CD4-positive, alpha-beta T cell treated with Interleukin-4 for 1 hour (primary cell): ENCODE measurements around the gene DPCD.
"Not testable (repeated sequence)": the region's sequence is repeated elsewhere in the genome, so short reads cannot be mapped to it uniquely, and the experiment has no call there.

Source experiments
- DNase-seq, 2 donors: peaks; one replicate each; pipeline ENCODE4 v3.0.0-alpha.2; 2020 to 2022

DPCD gene

GRCh38 chr10:101588879-101589278 lies 758 bp downstream of the DPCD start:
- no peak for DNase-seq

DNA sequence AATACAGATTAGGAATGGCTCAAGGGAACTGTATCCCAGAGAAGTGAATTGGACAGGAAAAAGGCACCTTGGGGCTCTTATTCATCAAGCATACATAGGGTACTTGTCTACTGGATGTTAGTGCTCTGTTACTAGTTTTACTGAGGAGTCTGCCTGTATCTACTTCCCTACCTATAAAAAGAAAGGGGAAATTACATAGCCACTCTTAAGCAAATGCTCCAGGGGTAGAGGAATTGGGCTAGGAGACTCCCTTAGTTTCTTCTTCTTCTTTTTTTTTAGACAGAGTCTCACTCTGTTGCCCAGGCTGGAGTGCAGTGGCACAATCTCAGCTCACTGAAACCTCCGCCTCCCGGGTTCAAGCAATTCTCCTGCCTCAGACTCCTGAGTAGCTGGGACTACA lies 5.2 kb downstream of the DPCD start:
- not testable (repeated sequence) for DNase-seq

DNA sequence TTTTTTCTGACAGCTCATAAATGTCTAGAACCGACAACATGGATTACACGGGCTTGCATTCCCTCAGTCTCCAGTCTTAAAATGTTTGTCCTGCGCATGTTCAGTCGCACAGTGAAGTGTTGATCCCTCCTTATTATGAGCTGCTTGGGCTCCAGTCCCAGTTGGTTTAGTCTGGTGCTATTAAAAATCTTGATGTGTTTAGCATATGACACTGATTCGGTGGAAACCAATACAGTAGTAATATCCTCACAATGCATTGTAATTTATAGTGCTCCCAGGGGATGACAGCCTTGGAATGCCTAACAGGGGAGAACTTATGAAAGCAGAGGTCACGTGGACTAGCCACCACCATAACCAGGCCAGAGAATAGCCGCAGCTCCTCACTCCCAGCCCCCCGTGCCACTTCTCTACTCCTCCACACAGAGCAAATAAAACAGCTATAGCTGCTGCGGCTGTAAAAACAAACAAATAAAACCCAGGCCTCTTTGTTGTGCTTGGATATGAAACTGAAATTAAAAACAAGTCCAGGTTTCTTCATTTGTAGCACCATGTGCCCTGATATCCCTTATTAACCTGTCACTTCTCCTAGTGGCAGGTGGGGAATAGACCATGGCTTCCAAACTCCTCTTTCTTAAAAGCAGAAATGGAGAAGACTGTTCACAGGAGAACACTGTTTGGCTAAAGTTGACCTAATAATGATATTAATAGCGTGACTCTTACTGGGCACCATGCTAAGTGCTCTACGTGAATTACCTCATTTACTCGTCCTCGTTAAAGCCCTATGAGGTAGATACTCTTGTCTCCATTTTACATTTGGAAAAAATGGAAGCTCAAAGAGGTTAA lies 7.7 kb downstream of the DPCD start:
- DNase-seq, result no peak

GRCh38 chr10:101597091-101597900 lies 9.2 kb downstream of the DPCD start:
- DNase-seq, result no peak

DNA sequence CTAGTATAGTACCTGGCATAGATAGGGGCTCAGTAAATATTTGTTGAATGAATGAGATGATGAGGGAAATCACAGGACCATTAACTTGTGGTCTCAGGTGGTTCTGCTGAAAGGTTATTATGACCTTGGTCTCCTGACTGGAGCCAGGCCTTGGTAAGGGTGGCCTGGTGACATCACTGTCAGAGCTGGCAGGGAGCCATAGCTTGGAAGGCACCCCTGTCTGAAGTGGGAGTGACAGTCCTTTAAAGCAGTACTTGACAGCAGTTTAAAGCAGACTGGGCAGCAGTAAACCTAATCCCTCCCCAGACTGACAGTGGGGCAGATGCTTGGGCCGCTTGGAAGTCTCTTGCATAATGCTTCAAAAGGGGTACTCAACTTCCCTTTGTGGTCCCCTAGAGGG lies 13.4 kb downstream of the DPCD start:
- no peak for DNase-seq

GRCh38 chr10:101602761-101603398 lies 14.8 kb downstream of the DPCD start:
- peak; percentile 37 to 58 for DNase-seq

GRCh38 chr10:101607124-101607523 lies 19.0 kb downstream of the DPCD start:
- DNase-seq, result no peak

- DNase-seq, result no peak
These were observed 21.4 kb downstream of the DPCD start for GRCh38 chr10:101609481-101609880.

GRCh38 chr10:101611096-101611905 lies 23.2 kb downstream of the DPCD start:
- no peak for DNase-seq

GRCh38 chr10:101612086-101612485 lies 24.0 kb downstream of the DPCD start:
- DNase-seq, result no peak

- no peak for DNase-seq
These were observed 24.8 kb downstream of the DPCD start for GRCh38 chr10:101612872-101613271.

GRCh38 chr10:101613646-101614045 lies 25.5 kb downstream of the DPCD start:
- no peak for DNase-seq

- DNase-seq, result no peak
These were observed 26.8 kb downstream of the DPCD start for GRCh38 chr10:101614663-101615524.

DNA sequence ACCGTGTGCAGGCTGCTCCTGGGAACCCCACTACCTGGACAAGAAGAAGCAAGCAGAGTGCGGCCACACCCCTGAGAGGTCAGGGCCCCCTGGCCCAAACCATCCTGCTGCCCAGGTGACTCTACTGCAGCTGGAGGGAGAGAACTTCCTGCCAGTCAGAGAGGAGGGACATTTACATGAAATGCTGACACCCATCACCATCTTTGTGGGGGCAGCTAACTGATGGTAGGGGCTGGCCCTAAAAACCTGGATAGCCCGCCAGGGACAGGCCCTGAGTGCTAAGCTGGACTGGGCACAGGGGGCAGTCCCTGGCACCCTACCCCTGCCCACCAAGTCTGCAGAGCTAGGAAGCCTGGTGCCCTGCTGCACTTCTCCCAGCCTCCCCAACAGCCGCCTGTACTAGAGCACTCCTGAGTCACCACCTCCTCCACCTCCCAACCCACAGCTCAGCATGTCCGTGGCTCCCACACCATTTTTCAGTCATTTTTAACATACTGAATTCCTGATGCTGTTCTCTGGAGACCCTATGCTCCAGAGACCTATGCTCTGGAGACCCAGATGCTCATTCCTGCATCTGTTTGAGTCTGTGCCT lies 27.5 kb downstream of the DPCD start:
- DNase-seq, result no peak

DNA sequence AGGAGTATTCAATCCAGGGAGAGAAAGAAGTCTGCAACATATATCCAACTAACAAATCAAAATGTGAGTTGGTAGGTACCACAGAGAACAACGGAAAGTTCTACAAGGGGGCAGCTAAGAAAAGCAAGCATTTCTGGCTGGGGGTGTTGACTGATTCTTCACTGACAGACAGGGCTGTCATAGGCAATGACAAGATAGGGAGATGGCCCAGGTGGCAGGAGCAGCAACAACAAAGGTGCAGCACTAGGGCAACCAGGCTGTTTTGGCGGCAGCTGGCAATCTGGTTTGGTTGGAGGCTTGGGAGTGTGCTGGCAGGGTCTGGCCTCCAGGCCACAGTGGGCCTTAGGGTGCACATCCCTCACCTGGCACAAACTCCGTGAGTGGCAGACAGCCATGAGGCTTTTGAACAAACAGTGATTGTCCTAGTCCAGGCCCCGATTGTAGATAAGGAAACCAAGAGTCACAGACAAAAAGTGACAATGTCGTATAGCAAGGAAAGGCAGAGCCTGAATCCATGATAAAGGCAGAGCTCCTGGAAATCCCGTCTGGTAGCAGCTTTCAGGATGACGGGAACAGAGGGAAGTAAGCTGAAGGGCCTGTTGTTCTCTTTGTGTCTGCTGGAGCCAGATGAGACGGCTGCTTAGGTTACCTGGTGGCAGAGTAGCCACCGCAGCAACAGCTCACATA lies 28.4 kb downstream of the DPCD start:
- DNase-seq, result no peak

GRCh38 chr10:101617102-101617823 lies 29.1 kb downstream of the DPCD start:
- no peak for DNase-seq

DNA sequence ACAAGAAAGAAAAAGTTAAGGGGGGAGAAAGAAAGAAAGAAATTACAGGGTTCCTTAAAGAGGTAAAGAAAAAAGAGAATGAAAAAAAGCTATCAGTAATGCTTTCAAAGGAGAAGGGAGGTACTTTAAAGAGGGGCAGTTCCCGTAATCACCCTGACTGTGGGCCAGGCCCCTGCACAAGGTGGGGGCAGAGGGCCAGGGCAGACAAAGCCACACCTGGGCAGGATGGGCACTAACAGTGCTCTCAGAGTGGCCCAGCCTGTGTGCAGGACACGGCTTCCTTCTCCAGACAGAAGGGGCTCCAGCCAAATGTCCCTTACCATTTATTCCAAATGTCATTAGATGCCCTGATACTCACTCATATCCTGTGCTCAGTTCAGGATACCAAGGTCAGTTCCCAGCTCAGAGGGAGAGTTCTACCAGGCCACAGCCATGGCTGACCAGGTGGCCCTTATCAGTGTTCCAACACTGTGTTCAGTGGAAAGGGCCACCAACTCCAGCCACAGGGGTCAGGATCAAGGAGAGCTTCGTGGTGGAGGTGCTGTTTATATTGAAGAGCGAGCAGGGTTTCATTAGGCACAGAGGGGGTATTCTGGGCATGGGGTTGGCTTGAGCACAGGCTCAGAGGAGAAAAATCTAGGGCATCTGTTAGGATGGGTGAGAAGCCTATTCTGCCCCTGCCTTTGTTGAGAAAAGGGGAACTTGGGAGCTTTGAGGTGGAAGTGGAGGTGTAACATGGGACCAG lies 29.9 kb downstream of the DPCD start:
- DNase-seq, result no peak

GRCh38 chr10:101618871-101619270 lies 30.8 kb downstream of the DPCD start:
- no peak for DNase-seq

GRCh38 chr10:101619983-101620382 lies 31.9 kb downstream of the DPCD start:
- no peak for DNase-seq
